GM12892 (cell line): ENCODE measurements around the gene TMEM139.

ENCODE experiments used
- POLR2A ChIP-seq: IDR thresholded peaks from 2 replicates; pipeline ENCODE4 v1.6.1; 2011; ENCODE audit warnings: low read depth, low read length, control low read depth
- POLR2AphosphoS5 ChIP-seq: IDR thresholded peaks from 2 replicates; pipeline ENCODE4 v1.6.1; 2011; ENCODE audit warnings: low read depth, low read length, control low read depth

DNA sequence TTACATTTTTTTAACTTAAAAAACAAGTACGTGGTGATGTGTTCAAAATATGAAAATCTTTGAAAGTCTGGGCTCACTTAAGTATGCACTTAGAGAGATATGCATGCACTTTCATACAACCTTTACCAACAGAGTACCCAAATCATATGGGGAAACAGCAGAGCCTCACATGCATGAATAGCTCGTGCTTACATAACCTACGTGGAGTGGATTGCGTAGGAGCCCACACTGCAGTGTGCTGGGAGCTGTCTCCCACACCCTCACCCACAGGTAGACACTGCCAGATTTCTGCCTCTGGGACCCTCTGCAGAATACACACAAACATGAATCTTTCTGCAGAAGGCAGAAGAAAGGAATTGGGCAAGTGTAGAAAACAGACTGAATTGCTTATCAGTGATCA, 31.7 kb downstream of the TMEM139 start:
- no peak for TF ChIP-seq POLR2AphosphoS5
- TF ChIP-seq POLR2A, result no peak
